ENCODE data around the gene RAI1. TPM values are rescaled to one million over a fixed set of nuclear protein-coding genes. Genes with fewer than 3 reads are reported as not detected.
A peak's percentile ranks its signal among the peaks of the same experiment; 100 is the strongest.

Gene RAI1
- total and polyA plus RNA-seq, 9 donors: 1.5 to 57.7 (median 35.3) TPM

DNA sequence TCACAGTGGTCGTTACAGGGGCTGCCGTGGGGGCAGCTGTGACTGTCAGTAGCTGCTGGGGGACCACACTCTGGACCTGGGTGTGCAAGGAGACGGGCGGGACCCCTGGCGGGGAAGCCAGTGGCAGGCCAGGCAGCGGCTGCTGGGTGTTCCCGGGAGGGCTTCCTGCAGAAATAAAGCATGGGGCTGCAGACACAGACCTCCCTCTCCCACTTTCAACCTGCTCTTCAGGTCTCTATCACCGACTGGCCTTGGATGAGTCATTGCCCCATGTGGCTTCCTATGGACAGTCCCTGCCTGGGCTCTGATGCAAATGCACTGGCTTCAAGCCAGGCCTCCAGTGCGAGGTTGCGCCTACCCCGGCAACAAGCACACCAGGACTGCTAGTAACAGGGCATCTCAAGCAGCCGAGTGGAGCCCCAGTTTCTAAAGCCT lies 138.3 kb downstream of the RAI1 start:
- no peak overlapping the region for H3K27ac ChIP-seq
- peak in 1 of 5 donors; percentile 64 for DNase-seq
- peaks cover 27% of the 10 kb centered on the region for H3K4me1 ChIP-seq (ENCODE audit: insufficient read depth)
- no peaks in the 10 kb centered on the region for H3K27me3 ChIP-seq
- no peaks in the 10 kb centered on the region for H3K36me3 ChIP-seq
- TF ChIP-seq CTCF (IDR thresholded peaks at IDR 0.05) (no peak), POLR2A (IDR thresholded peaks at IDR 0.05) (no peak), EP300 (IDR thresholded peaks at IDR 0.05) (no peak)
- no peaks in the 10 kb centered on the region for H3K9me3 ChIP-seq
- intact Hi-C loops (cut with DNase I): loop anchor here in 2 of 4 donors (10.0 kb wide), 2 partner anchors 215 to 465 kb away; partner anchors contain the start of genes ATPAF2 (in 1 of the 2) and GID4 (in 1 of the 2)
- WGBS, 3 donors: 67 to 75% (median 69%) methylated on average over 10 to 12 of the region's 12 CpGs
- no peak overlapping the region for H3K4me3 ChIP-seq

GRCh38 chr17:17820046-17820445 lies 138.8 kb downstream of the RAI1 start:
- Histone ChIP-seq H3K36me3 (no peaks in the 10 kb centered on the region), H3K27me3 (no peaks in the 10 kb centered on the region), H3K27ac (no peak overlapping the region), H3K4me3 (no peak overlapping the region), H3K9me3 (no peaks in the 10 kb centered on the region), H3K4me1 (ENCODE audit: insufficient read depth) (peaks cover 31% of the 10 kb centered on the region)
- 87 to 91% (median 88%) methylated on average over 10 of the region's 10 CpGs for WGBS, 3 donors
- no peak for DNase-seq
- TF ChIP-seq CTCF (IDR thresholded peaks at IDR 0.05): no peak
- no peak for TF ChIP-seq EP300 (IDR thresholded peaks at IDR 0.05)
- no peak for TF ChIP-seq POLR2A (IDR thresholded peaks at IDR 0.05)
- intact Hi-C loops (cut with DNase I): no loop called here

DNA sequence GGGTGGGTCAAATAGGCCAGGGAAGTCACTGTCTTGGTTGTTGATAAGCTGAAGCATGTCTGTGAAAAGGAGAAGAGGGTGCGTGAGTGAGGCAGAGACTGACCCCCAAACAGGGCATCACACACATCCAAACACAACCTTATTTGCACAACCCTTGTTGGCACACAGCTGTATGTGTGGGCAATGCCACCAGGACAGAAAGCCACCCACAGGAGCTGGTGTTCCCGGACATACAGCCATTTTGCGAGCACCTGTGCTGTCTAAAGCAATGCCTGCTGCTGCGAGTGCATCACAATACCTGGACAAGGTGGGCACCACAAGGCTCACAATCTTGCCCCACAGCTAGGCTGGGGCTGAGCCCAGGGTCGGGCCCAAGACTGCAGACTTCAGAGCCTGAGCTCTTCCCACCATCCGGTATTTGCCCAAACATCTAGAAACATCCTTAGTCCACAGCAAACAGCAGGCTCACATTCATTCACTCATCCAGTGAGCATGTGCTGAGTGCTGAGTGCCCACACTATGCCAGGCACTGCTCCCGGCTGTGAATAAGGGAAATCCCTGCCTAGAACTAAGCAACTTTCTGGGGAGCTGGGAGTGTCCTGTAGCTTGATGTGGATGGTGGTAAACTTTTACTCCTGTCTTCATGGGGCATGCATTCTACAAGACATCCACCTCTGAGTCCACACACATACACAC lies 139.4 kb downstream of the RAI1 start:
- no peaks in the 10 kb centered on the region for H3K9me3 ChIP-seq
- no peak overlapping the region for H3K4me3 ChIP-seq
- peaks cover 34% of the 10 kb centered on the region for H3K4me1 ChIP-seq (ENCODE audit: insufficient read depth)
- H3K36me3 ChIP-seq: no peaks in the 10 kb centered on the region
- WGBS, 3 donors: 92 to 95% (median 93%) methylated on average over 7 of the region's 7 CpGs
- no peak for TF ChIP-seq EP300 (IDR thresholded peaks at IDR 0.05)
- TF ChIP-seq CTCF (IDR thresholded peaks at IDR 0.05): no peak
- no peak for TF ChIP-seq POLR2A (IDR thresholded peaks at IDR 0.05)
- intact Hi-C loops (cut with DNase I): no loop called here
- H3K27me3 ChIP-seq: no peaks in the 10 kb centered on the region
- DNase-seq: no peak
- H3K27ac ChIP-seq: no peak overlapping the region

- no peaks in the 10 kb centered on the region for H3K36me3 ChIP-seq
- WGBS, 3 donors: 0 to 20% (median 18%) methylated on average over 1 of the region's 1 CpG
- H3K4me1 ChIP-seq (ENCODE audit: insufficient read depth): peaks cover 43% of the 10 kb centered on the region
- intact Hi-C loops (cut with DNase I): no loop called here
- no peaks in the 10 kb centered on the region for H3K27me3 ChIP-seq
- H3K27ac ChIP-seq: peak overlapping the region; percentile 41 to 56
- H3K4me3 ChIP-seq: no peak overlapping the region
- TF ChIP-seq POLR2A (IDR thresholded peaks at IDR 0.05) (no peak), EP300 (IDR thresholded peaks at IDR 0.05) (no peak)
- H3K9me3 ChIP-seq: no peaks in the 10 kb centered on the region
- peak; percentile 63 to 77 (median 69) for DNase-seq
Measured at GRCh38 chr17:17822189-17822588, 140.9 kb downstream of the RAI1 start.

DNA sequence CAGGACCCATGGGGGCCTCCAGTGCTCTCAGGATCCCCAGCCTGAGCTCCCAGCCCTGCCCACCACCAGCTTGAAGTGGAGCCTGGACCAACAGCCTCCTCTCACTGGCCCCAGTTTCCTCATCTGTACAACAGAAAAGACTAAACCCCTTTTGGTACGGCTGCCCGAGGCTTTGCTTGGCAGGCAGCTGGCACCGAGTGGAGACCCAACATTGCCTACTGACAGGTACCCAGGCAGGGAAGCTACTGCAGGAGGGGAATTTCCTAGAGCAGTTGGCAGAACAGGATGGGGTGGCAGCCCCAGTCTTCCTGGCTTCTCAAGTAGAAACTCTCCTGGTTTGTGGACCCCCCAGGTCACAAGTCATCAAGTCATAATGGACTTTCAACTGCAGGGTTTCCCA lies 141.4 kb downstream of the RAI1 start:
- WGBS, 3 donors: 77 to 91% (median 87%) methylated on average over 3 of the region's 3 CpGs
- no peaks in the 10 kb centered on the region for H3K36me3 ChIP-seq
- no peaks in the 10 kb centered on the region for H3K27me3 ChIP-seq
- H3K4me1 ChIP-seq (ENCODE audit: insufficient read depth): peaks cover 43% of the 10 kb centered on the region
- H3K9me3 ChIP-seq: no peaks in the 10 kb centered on the region
- no peak for TF ChIP-seq EP300 (IDR thresholded peaks at IDR 0.05)
- TF ChIP-seq POLR2A (IDR thresholded peaks at IDR 0.05): no peak
- no peak for TF ChIP-seq CTCF (IDR thresholded peaks at IDR 0.05)
- H3K4me3 ChIP-seq: no peak overlapping the region
- intact Hi-C loops (cut with DNase I): no loop called here
- H3K27ac ChIP-seq: peak overlapping the region; percentile 41 to 56
- no peak for DNase-seq

Data from ovary (tissue), 9 donors.